Osteoblast (primary cell): Measurements from ENCODE around the gene CHRNB4. TPM values are rescaled to one million over a fixed set of nuclear protein-coding genes. Genes with fewer than 3 reads are reported as not detected.

ENCODE experiments used
- DNase-seq: peaks from one replicate; pipeline ENCODE4 v3.0.0; 2011; ENCODE audit warnings: low spot score, mixed read lengths; ENCODE audit not compliant: insufficient read length; ENCODE audit errors: missing footprints
- H2AFZ ChIP-seq: 2 replicates; pipeline ENCODE4 v1.6.0; 2011; ENCODE audit warnings: mild to moderate bottlenecking, low read length
- H3K27ac ChIP-seq: 2 replicates; pipeline ENCODE4 v1.5.1; 2011; ENCODE audit warnings: mild to moderate bottlenecking, low read depth, low read length, moderate library complexity
- H3K27me3 ChIP-seq: 2 replicates; pipeline ENCODE4 v1.6.0; 2012; ENCODE audit warnings: mild to moderate bottlenecking, control low read depth, inconsistent platforms, low read length, moderate library complexity; ENCODE audit not compliant: insufficient read depth
- H3K36me3 ChIP-seq: 2 replicates; pipeline ENCODE4 v1.5.1; 2011; ENCODE audit warnings: mild to moderate bottlenecking, low read length, control low read depth, moderate library complexity; ENCODE audit not compliant: insufficient read depth
- H3K4me1 ChIP-seq: 2 replicates; pipeline ENCODE4 v1.5.1; 2011; ENCODE audit warnings: mild to moderate bottlenecking, low read length, control low read depth, moderate library complexity; ENCODE audit not compliant: insufficient read depth
- H3K4me2 ChIP-seq: 2 replicates; pipeline ENCODE4 v1.6.0; 2011; ENCODE audit warnings: mild to moderate bottlenecking, low read length; ENCODE audit not compliant: insufficient read depth
- H3K4me3 ChIP-seq: fragments of 200-600 bp; sonication (generic); 3 replicates; pipeline ENCODE4 v1.5.1; 2012; ENCODE audit warnings: mild to moderate bottlenecking, low read length, inconsistent platforms; ENCODE audit not compliant: insufficient read depth
- H3K79me2 ChIP-seq: 2 replicates; pipeline ENCODE4 v1.6.0; 2012; ENCODE audit warnings: mild to moderate bottlenecking, low read length, control low read depth, inconsistent platforms; ENCODE audit not compliant: insufficient read depth
- H3K9me3 ChIP-seq: 2 replicates; pipeline ENCODE4 v1.5.1; 2011; ENCODE audit warnings: low read depth, low read length, control low read depth
- H4K20me1 ChIP-seq: 2 replicates; pipeline ENCODE4 v1.6.0; 2012; ENCODE audit warnings: mild to moderate bottlenecking, low read length, control low read depth; ENCODE audit not compliant: insufficient read depth
- CTCF ChIP-seq: IDR thresholded peaks from 2 replicates; pipeline ENCODE4 v1.5.1; 2011; ENCODE audit warnings: mild to moderate bottlenecking, low read depth, low read length, moderate library complexity; ENCODE audit errors: extremely low read depth
- total RNA-seq: library from RNA; depleted of rRNA; stranded (reverse); fragments of >200 nt; gene quantifications from 2 replicates; pipeline ENCODE4 v1.2.3, GENCODE V29; 2012

Gene CHRNB4
- total RNA-seq, 1 donor = not detected

DNA sequence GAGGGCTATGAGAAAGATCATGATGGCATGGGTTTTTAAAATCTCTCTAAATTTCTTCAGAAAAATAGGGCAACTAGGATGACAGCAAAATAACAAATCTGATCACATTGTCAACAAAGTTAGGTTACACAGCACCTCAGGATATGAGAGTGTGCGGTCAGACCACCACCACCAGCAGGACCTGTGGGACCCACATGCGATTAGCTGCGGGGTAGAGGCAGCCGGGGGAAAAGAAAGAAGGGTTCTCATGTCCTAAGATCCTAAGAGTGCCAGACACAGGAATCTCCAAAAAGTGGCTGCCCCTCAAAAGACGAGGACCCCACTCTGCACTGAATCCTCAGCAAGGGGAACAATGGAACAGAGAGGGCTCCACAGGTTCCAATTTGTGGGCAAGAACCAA lies 35.8 kb downstream of the CHRNB4 start:
- no peaks in the 10 kb centered on the region for H3K27me3 ChIP-seq
- no peak overlapping the region for H3K27ac ChIP-seq
- no peaks in the 10 kb centered on the region for H3K4me1 ChIP-seq

DNA sequence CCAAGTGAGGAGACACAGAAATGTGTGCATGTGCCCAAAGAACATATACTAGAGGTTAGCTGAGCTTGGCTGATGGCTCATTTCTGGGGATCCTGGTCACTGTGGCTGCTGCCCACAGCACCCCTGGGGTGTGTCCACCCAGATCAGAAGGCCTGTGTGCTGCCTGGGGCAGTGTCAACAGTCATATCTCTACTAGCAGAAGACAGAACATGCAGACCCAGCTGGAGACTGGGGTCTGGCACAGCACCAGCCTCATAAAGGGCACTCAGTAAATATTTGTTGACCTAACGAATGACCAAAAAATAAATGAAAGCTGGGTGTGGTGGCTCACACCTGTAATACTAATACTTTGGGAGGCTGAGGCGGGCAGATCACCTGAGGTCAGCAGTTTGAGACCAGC lies 36.6 kb downstream of the CHRNB4 start:
- H4K20me1 ChIP-seq = no peaks in the 10 kb centered on the region
- H2AFZ ChIP-seq = no peak overlapping the region
- H3K4me3 ChIP-seq = no peak overlapping the region
- H3K36me3 ChIP-seq = no peaks in the 10 kb centered on the region
- no peaks in the 10 kb centered on the region for H3K4me1 ChIP-seq
- no peak overlapping the region for H3K27ac ChIP-seq
- no peak overlapping the region for H3K4me2 ChIP-seq
- no peaks in the 10 kb centered on the region for H3K9me3 ChIP-seq
- no peak for TF ChIP-seq CTCF
- DNase-seq = no peak
- no peaks in the 10 kb centered on the region for H3K79me2 ChIP-seq
- H3K27me3 ChIP-seq = no peaks in the 10 kb centered on the region

More for the DNA sequence above, 35.8 kb downstream of the CHRNB4 start:
- no peaks in the 10 kb centered on the region for H3K79me2 ChIP-seq
- TF ChIP-seq CTCF = no peak
- H3K36me3 ChIP-seq = no peaks in the 10 kb centered on the region
- H3K4me3 ChIP-seq = no peak overlapping the region
- H4K20me1 ChIP-seq = no peaks in the 10 kb centered on the region
- H3K4me2 ChIP-seq = no peak overlapping the region
- no peaks in the 10 kb centered on the region for H3K9me3 ChIP-seq
- no peak overlapping the region for H2AFZ ChIP-seq
- DNase-seq = no peak

- TF ChIP-seq CTCF = no peak
Measured at GRCh38 chr15:78603467-78603866, 37.5 kb downstream of the CHRNB4 start.

GRCh38 chr15:78599189-78599588 lies 41.8 kb downstream of the CHRNB4 start:
- no peaks in the 10 kb centered on the region for H3K4me1 ChIP-seq
- no peaks in the 10 kb centered on the region for H3K79me2 ChIP-seq
- no peaks in the 10 kb centered on the region for H4K20me1 ChIP-seq
- no peak for TF ChIP-seq CTCF
- H3K27ac ChIP-seq = no peak overlapping the region
- H3K36me3 ChIP-seq = no peaks in the 10 kb centered on the region
- H3K4me2 ChIP-seq = no peak overlapping the region
- H3K4me3 ChIP-seq = no peak overlapping the region
- no peak overlapping the region for H2AFZ ChIP-seq
- H3K9me3 ChIP-seq = no peaks in the 10 kb centered on the region
- H3K27me3 ChIP-seq = no peaks in the 10 kb centered on the region
- no peak for DNase-seq

More at GRCh38 chr15:78603467-78603866, 37.5 kb downstream of the CHRNB4 start:
- Histone ChIP-seq H4K20me1 (no peaks in the 10 kb centered on the region), H3K4me3 (no peak overlapping the region), H3K9me3 (no peaks in the 10 kb centered on the region), H3K36me3 (no peaks in the 10 kb centered on the region), H3K27me3 (no peaks in the 10 kb centered on the region), H2AFZ (no peak overlapping the region), H3K4me2 (no peak overlapping the region), H3K79me2 (no peaks in the 10 kb centered on the region), H3K27ac (no peak overlapping the region), H3K4me1 (no peaks in the 10 kb centered on the region)
- peak; percentile 21 for DNase-seq
